K562 (cell line): ENCODE data around the gene FSTL3. TPM values are rescaled to one million over a fixed set of nuclear protein-coding genes. Genes with fewer than 3 reads are reported as not detected.
A peak's percentile ranks its signal among the peaks of the same experiment; 100 is the strongest.

Source experiments
- C11orf30 ChIP-seq: fragments of 450-650 bp; IDR thresholded peaks from 2 replicates; pipeline ENCODE4 v1.6.1; 2016; ENCODE audit warnings: low read depth, mild to moderate bottlenecking
- CC2D1A ChIP-seq: fragments of 450-650 bp; IDR thresholded peaks from 2 replicates; pipeline ENCODE4 v1.6.1; 2017; ENCODE audit warnings: mild to moderate bottlenecking
- FOSL1 ChIP-seq: fragments of 200-800 bp; sonication (Bioruptor generic); conservative IDR thresholded peaks from 2 replicates; pipeline ENCODE4 v1.6.1; 2016; ENCODE audit warnings: missing genetic modification characterization, missing compliant biosample characterization
- FOXA3 ChIP-seq, 2 experiments: fragments of 450-650 bp in 1 of 2; sonication (generic) in 1 of 2; formaldehyde crosslinking; IDR thresholded peaks in 1 of 2; conservative IDR thresholded peaks in 1 of 2; 2 replicates each; pipeline versions ENCODE4 v1.4.0 to v1.8.0; 2020 to 2022; ENCODE audit warnings: mild to moderate bottlenecking in 2 of 2, missing genetic modification reagents in 1 of 2
- HDAC2 ChIP-seq: fragments of 450-650 bp; IDR thresholded peaks from 2 replicates; pipeline ENCODE4 v1.6.1; 2016; ENCODE audit warnings: mild to moderate bottlenecking
- HNRNPLL ChIP-seq: fragments of 200-400 bp; formaldehyde crosslinking; IDR thresholded peaks from 2 replicates; pipeline ENCODE4 v1.6.1; 2017; ENCODE audit warnings: low read length, low read depth, mild to moderate bottlenecking; ENCODE audit not compliant: poor library complexity, severe bottlenecking
- KHSRP ChIP-seq: fragments of 450-650 bp; IDR thresholded peaks from 2 replicates; pipeline ENCODE4 v1.6.1; 2017
- SIN3A ChIP-seq, 2 experiments: fragments of 150-350 bp in 1 of 2; IDR thresholded peaks; 2 replicates each; pipeline ENCODE4 v1.6.1; 2011 to 2016; ENCODE audit warnings: borderline replicate concordance in 2 of 2, low read depth in 2 of 2, low read length in 2 of 2, mild to moderate bottlenecking in 2 of 2, moderate library complexity in 2 of 2; ENCODE audit not compliant: control insufficient read depth in 1 of 2
- SMAD4 ChIP-seq: fragments of 250-450 bp; sonication (Bioruptor Pico); conservative IDR thresholded peaks from 2 replicates; pipeline ENCODE4 v1.8.0; 2021; ENCODE audit warnings: inconsistent platforms, mild to moderate bottlenecking, moderate library complexity
- SREBF1 ChIP-seq: fragments of 150-350 bp; IDR thresholded peaks from 2 replicates; pipeline ENCODE4 v1.6.1; 2014; ENCODE audit warnings: antibody characterized with exemption, low read depth, low read length, borderline replicate concordance
- SRF ChIP-seq, 2 experiments: fragments of 250-450, 450-650 bp in 1 of 2; sonication (Bioruptor Pico) in 1 of 2; sonication (generic) in 1 of 2; formaldehyde crosslinking; IDR thresholded peaks; 2 replicates each; pipeline versions ENCODE4 v1.5.0 to v1.5.1; 2020 to 2022; ENCODE audit warnings: mild to moderate bottlenecking in 1 of 2, missing genetic modification reagents in 1 of 2
- STAG1 ChIP-seq: sonication (generic); formaldehyde crosslinking; IDR thresholded peaks from 2 replicates; pipeline ENCODE4 v1.5.0; 2020; ENCODE audit warnings: missing genetic modification reagents, borderline replicate concordance
- THRAP3 ChIP-seq: fragments of 450-650 bp; IDR thresholded peaks from 2 replicates; pipeline ENCODE4 v1.6.1; 2016; ENCODE audit warnings: mild to moderate bottlenecking, inconsistent platforms, borderline replicate concordance
- ZNF830 ChIP-seq: fragments of 250-450 bp; sonication (Bioruptor Pico); IDR thresholded peaks from 2 replicates; pipeline ENCODE4 v1.5.0; 2021; ENCODE audit warnings: mild to moderate bottlenecking
- polyA plus RNA-seq, 8 experiments: library from polyadenylated mRNA; depleted of rRNA in 4 of 8; stranded (reverse) in 5 of 8; unstranded in 3 of 8; fragments of >200 nt; fragmentation: Nextera tagmentation in 2 of 8; fragmentation: Illumina TruSeq in 1 of 8; extraction: Ambion mirVana in 2 of 8; extraction: Trizol in 1 of 8; gene quantifications; 2 replicates each; pipeline versions ENCODE4 v1.2.1 to v1.2.3, GENCODE V29; 2011 to 2014; ENCODE audit warnings: inconsistent platforms in 1 of 8, missing spikeins in 1 of 8
- total RNA-seq, 7 experiments: library from RNA; depleted of rRNA in 6 of 7; stranded (reverse); fragments of >200 nt in 6 of 7; fragmentation: Illumina TruSeq in 2 of 7; extraction: Trizol in 2 of 7; gene quantifications; 2 replicates each; pipeline versions ENCODE4 v1.2.1 to v1.2.3, GENCODE V29; 2011 to 2021; ENCODE audit warnings: low replicate concordance in 1 of 7
- TF ChIP-seq, protein P1 (sequence below): sonication (generic); formaldehyde crosslinking; IDR thresholded peaks from 2 replicates; pipeline ENCODE4 v1.8.0; 2022; ENCODE audit warnings: missing genetic modification reagents, mild to moderate bottlenecking, borderline replicate concordance
- TF ChIP-seq, protein P2 (sequence below): fragments of 450-650 bp; formaldehyde crosslinking; conservative IDR thresholded peaks from 2 replicates; pipeline ENCODE4 v1.4.0; 2022; ENCODE audit warnings: mild to moderate bottlenecking, missing genetic modification characterization
- TF ChIP-seq, protein P3 (sequence below): fragments of 250-450 bp; sonication (Bioruptor Pico); IDR thresholded peaks from 2 replicates; pipeline ENCODE4 v1.4.0; 2020; ENCODE audit warnings: borderline replicate concordance
- TF ChIP-seq, protein P4 (sequence below), 2 experiments: fragments of 450-650 bp in 1 of 2; IDR thresholded peaks; 2 replicates each; pipeline ENCODE4 v1.6.1; 2011 to 2017; ENCODE audit warnings: low read depth in 2 of 2, antibody characterized with exemption in 1 of 2, borderline replicate concordance in 1 of 2, low read length in 1 of 2, mild to moderate bottlenecking in 1 of 2, mixed read lengths in 1 of 2; ENCODE audit not compliant: control insufficient read depth in 1 of 2
- TF ChIP-seq, protein P5 (sequence below): sonication (generic); formaldehyde crosslinking; IDR thresholded peaks from 2 replicates; pipeline ENCODE4 v1.8.0; 2022; ENCODE audit warnings: missing genetic modification reagents, mild to moderate bottlenecking, borderline replicate concordance

The FSTL3 gene
- total and polyA plus RNA-seq, 9 of the 15 experiments (the other 6 are each of a cell fraction or from before 2014, with no cell fraction given) = 0.35 to 6.8 (median 4.2) TPM; not detected in 1

DNA sequence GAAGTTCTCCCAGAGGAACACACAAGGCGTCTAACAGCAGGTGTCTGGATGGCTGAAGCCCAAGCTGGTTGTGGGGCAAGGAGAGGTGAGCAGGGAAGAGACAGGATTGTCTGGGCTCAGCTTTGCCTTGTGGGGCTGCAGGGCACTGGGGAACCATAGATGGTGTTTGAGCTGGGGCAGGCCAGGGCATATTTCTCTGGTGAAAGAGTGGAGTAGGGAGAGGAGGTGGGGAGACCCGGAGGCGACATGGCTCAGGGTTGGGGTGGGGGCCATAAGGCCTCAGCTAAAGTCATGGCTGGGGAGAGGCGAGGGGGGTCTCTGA is 27.1 kb downstream of the FSTL3 start (continued):
- TF ChIP-seq SMAD4 (CRISPR knock-in tag) (no peak), THRAP3 (no peak), FOXA3 (CRISPR knock-in tag; conservative IDR thresholded peaks at IDR 0.05 in 1 of 2, IDR thresholded peaks at IDR 0.05 in 1 of 2) (no peak), SRF (CRISPR knock-in tag; IDR thresholded peaks at IDR 0.05) (no peak), HDAC2 (peak; percentile 93), STAG1 (CRISPR knock-in tag) (no peak), KHSRP (no peak), SREBF1 (no peak), CC2D1A (peak; percentile 43; the same call in 1 of the 2 replicates), ZNF830 (CRISPR knock-in tag) (no peak), SIN3A (IDR thresholded peaks at IDR 0.05; ENCODE audit: borderline replicate concordance in 2 of 2, control insufficient read depth in 1 of 2, low read depth in 2 of 2, low read length in 2 of 2) (no peak), FOSL1 (tag) (no peak), HNRNPLL (no peak), C11orf30 (no peak)
- TF ChIP-seq, protein P1, sequence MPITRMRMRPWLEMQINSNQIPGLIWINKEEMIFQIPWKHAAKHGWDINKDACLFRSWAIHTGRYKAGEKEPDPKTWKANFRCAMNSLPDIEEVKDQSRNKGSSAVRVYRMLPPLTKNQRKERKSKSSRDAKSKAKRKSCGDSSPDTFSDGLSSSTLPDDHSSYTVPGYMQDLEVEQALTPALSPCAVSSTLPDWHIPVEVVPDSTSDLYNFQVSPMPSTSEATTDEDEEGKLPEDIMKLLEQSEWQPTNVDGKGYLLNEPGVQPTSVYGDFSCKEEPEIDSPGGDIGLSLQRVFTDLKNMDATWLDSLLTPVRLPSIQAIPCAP (CRISPR knock-in tag) = no peak
- TF ChIP-seq, protein P2, sequence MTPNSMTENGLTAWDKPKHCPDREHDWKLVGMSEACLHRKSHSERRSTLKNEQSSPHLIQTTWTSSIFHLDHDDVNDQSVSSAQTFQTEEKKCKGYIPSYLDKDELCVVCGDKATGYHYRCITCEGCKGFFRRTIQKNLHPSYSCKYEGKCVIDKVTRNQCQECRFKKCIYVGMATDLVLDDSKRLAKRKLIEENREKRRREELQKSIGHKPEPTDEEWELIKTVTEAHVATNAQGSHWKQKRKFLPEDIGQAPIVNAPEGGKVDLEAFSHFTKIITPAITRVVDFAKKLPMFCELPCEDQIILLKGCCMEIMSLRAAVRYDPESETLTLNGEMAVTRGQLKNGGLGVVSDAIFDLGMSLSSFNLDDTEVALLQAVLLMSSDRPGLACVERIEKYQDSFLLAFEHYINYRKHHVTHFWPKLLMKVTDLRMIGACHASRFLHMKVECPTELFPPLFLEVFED (CRISPR knock-in tag) = 0 out of 2 replicates have a peak, but pooled peaks have one; percentile 50
- TF ChIP-seq, protein P3, sequence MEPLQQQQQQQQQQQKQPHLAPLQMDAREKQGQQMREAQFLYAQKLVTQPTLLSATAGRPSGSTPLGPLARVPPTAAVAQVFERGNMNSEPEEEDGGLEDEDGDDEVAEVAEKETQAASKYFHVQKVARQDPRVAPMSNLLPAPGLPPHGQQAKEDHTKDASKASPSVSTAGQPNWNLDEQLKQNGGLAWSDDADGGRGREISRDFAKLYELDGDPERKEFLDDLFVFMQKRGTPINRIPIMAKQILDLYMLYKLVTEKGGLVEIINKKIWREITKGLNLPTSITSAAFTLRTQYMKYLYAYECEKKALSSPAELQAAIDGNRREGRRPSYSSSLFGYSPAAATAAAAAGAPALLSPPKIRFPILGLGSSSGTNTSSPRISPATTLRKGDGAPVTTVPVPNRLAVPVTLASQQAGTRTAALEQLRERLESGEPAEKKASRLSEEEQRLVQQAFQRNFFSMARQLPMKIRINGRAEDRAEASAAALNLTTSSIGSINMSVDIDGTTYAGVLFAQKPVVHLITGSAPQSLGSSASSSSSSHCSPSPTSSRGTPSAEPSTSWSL = no peak
- TF ChIP-seq, protein P4, sequence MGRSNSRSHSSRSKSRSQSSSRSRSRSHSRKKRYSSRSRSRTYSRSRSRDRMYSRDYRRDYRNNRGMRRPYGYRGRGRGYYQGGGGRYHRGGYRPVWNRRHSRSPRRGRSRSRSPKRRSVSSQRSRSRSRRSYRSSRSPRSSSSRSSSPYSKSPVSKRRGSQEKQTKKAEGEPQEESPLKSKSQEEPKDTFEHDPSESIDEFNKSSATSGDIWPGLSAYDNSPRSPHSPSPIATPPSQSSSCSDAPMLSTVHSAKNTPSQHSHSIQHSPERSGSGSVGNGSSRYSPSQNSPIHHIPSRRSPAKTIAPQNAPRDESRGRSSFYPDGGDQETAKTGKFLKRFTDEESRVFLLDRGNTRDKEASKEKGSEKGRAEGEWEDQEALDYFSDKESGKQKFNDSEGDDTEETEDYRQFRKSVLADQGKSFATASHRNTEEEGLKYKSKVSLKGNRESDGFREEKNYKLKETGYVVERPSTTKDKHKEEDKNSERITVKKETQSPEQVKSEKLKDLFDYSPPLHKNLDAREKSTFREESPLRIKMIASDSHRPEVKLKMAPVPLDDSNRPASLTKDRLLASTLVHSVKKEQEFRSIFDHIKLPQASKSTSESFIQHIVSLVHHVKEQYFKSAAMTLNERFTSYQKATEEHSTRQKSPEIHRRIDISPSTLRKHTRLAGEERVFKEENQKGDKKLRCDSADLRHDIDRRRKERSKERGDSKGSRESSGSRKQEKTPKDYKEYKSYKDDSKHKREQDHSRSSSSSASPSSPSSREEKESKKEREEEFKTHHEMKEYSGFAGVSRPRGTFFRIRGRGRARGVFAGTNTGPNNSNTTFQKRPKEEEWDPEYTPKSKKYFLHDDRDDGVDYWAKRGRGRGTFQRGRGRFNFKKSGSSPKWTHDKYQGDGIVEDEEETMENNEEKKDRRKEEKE (IDR thresholded peaks at IDR 0.05; ENCODE audit: borderline replicate concordance in 1 of 2, control insufficient read depth in 1 of 2, low read depth in 2 of 2, low read length in 1 of 2) = no peak
- TF ChIP-seq, protein P5, sequence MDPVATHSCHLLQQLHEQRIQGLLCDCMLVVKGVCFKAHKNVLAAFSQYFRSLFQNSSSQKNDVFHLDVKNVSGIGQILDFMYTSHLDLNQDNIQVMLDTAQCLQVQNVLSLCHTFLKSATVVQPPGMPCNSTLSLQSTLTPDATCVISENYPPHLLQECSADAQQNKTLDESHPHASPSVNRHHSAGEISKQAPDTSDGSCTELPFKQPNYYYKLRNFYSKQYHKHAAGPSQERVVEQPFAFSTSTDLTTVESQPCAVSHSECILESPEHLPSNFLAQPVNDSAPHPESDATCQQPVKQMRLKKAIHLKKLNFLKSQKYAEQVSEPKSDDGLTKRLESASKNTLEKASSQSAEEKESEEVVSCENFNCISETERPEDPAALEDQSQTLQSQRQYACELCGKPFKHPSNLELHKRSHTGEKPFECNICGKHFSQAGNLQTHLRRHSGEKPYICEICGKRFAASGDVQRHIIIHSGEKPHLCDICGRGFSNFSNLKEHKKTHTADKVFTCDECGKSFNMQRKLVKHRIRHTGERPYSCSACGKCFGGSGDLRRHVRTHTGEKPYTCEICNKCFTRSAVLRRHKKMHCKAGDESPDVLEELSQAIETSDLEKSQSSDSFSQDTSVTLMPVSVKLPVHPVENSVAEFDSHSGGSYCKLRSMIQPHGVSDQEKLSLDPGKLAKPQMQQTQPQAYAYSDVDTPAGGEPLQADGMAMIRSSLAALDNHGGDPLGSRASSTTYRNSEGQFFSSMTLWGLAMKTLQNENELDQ = no peak
